HepG2 (cell line): ENCODE data around the gene ACSL3. TPM values are rescaled to one million over a fixed set of nuclear protein-coding genes. Genes with fewer than 3 reads are reported as not detected.

Experiments
- ARNT2 ChIP-seq: sonication (generic); formaldehyde crosslinking; IDR thresholded peaks from 2 replicates; pipeline ENCODE4 v1.8.0; 2022; ENCODE audit warnings: mild to moderate bottlenecking, low read depth, missing genetic modification reagents, moderate library complexity
- BORCS8-MEF2B ChIP-seq: sonication (generic); formaldehyde crosslinking; IDR thresholded peaks from 2 replicates; pipeline ENCODE4 v1.8.0; 2022; ENCODE audit warnings: mild to moderate bottlenecking, missing genetic modification reagents
- CHD4 ChIP-seq: fragments of 200-600 bp; sonication (generic); IDR thresholded peaks from 2 replicates; pipeline ENCODE4 v1.7.0; 2017; ENCODE audit warnings: mild to moderate bottlenecking, low read length, borderline replicate concordance
- DNMT1 ChIP-seq: sonication (generic); formaldehyde crosslinking; IDR thresholded peaks from 2 replicates; pipeline ENCODE4 v1.5.1; 2020; ENCODE audit warnings: mild to moderate bottlenecking, missing genetic modification reagents
- DNMT3B ChIP-seq: conservative IDR thresholded peaks from 2 replicates; pipeline ENCODE4 v1.6.1; 2016; ENCODE audit warnings: missing biosample characterization, control low read depth
- RFX5 ChIP-seq: IDR thresholded peaks from 2 replicates; pipeline ENCODE4 v1.6.1; 2011; ENCODE audit warnings: low read depth, low read length, improper control_type of control experiment
- ZNF138 ChIP-seq: sonication (generic); formaldehyde crosslinking; IDR thresholded peaks from 2 replicates; pipeline ENCODE4 v1.5.0; 2020; ENCODE audit warnings: mild to moderate bottlenecking, low read depth, missing genetic modification reagents
- ZNF703 ChIP-seq: sonication (generic); formaldehyde crosslinking; IDR thresholded peaks from 2 replicates; pipeline ENCODE4 v1.5.1; 2020; ENCODE audit warnings: missing genetic modification reagents, mild to moderate bottlenecking, moderate library complexity, borderline replicate concordance
- polyA plus RNA-seq, 8 experiments: library from polyadenylated mRNA; depleted of rRNA in 3 of 8; stranded (reverse) in 7 of 8; unstranded in 1 of 8; fragments of >200 nt; fragmentation: Illumina TruSeq in 4 of 8; extraction: Trizol in 4 of 8; gene quantifications; 2 replicates each; pipeline versions ENCODE4 v1.2.1 to v1.2.3, GENCODE V29; 2011 to 2016; ENCODE audit warnings: low read depth in 4 of 8, missing spikeins in 1 of 8, mixed read lengths in 1 of 8; ENCODE audit not compliant: insufficient read depth in 1 of 8
- total RNA-seq, 5 experiments: library from RNA; depleted of rRNA; stranded (reverse); fragments of >200 nt; fragmentation: Illumina TruSeq; extraction: Trizol; gene quantifications; 2 replicates each; pipeline ENCODE4 v1.2.3, GENCODE V29; 2016; ENCODE audit warnings: low read depth in 1 of 5
- TF ChIP-seq, protein P1 (sequence below): sonication (generic); formaldehyde crosslinking; IDR thresholded peaks from 2 replicates; pipeline ENCODE4 v1.4.0; 2020; ENCODE audit warnings: missing genetic modification reagents
- TF ChIP-seq, protein P2 (sequence below): sonication (generic); formaldehyde crosslinking; IDR thresholded peaks from 2 replicates; pipeline ENCODE4 v1.4.0; 2020; ENCODE audit warnings: missing genetic modification reagents, mild to moderate bottlenecking, borderline replicate concordance
- TF ChIP-seq, protein P3 (sequence below): sonication (generic); formaldehyde crosslinking; IDR thresholded peaks from 2 replicates; pipeline ENCODE4 v1.4.0; 2020; ENCODE audit warnings: missing genetic modification reagents
- TF ChIP-seq, protein P4 (sequence below): sonication (generic); formaldehyde crosslinking; IDR thresholded peaks from 2 replicates; pipeline ENCODE4 v1.9.0; 2021; ENCODE audit warnings: missing genetic modification reagents, borderline replicate concordance
- TF ChIP-seq, protein P5 (sequence below): sonication (generic); formaldehyde crosslinking; IDR thresholded peaks from 2 replicates; pipeline ENCODE4 v1.4.0; 2020; ENCODE audit warnings: missing genetic modification reagents, borderline replicate concordance

Gene ACSL3
- total and polyA plus RNA-seq, 2 of the 13 experiments (the other 11 are each of a cell fraction or from before 2014, with no cell fraction given): 305 to 365 TPM

DNA sequence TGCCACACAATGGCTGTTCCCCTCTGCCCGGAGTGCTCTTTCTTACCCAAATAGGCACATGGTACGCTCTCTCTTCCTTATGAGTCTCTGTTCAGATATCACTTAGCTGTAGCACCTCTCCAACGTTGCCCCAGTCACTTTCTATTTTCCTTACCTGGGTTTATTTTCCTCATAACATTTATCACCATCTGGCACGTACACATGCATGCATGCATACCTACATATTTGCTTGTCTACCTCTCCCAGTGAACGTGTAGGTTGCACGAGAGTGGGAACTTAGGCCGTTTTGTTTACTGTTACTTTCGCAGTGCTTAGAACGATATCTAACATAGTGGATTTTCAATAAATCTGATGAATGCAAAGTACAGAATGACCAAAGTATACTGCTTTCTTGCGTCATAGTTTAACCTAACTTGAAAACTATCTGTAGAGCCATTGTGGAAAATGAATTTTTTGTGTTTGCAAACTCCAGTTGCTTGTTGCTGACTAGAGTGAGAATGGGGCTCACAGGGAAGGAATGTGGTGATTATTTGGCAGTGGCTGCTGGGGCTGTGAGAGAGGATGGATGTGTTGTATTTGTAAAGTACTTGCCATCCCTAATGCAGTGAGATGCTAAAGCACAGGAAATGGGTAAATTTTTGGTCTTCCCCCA, 47.1 kb downstream of the ACSL3 start (continued):
- TF ChIP-seq, protein P1, sequence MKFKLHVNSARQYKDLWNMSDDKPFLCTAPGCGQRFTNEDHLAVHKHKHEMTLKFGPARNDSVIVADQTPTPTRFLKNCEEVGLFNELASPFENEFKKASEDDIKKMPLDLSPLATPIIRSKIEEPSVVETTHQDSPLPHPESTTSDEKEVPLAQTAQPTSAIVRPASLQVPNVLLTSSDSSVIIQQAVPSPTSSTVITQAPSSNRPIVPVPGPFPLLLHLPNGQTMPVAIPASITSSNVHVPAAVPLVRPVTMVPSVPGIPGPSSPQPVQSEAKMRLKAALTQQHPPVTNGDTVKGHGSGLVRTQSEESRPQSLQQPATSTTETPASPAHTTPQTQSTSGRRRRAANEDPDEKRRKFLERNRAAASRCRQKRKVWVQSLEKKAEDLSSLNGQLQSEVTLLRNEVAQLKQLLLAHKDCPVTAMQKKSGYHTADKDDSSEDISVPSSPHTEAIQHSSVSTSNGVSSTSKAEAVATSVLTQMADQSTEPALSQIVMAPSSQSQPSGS (CRISPR knock-in tag): 0 out of 2 replicates have a peak, but pooled peaks have one; percentile 27
- TF ChIP-seq, protein P2, sequence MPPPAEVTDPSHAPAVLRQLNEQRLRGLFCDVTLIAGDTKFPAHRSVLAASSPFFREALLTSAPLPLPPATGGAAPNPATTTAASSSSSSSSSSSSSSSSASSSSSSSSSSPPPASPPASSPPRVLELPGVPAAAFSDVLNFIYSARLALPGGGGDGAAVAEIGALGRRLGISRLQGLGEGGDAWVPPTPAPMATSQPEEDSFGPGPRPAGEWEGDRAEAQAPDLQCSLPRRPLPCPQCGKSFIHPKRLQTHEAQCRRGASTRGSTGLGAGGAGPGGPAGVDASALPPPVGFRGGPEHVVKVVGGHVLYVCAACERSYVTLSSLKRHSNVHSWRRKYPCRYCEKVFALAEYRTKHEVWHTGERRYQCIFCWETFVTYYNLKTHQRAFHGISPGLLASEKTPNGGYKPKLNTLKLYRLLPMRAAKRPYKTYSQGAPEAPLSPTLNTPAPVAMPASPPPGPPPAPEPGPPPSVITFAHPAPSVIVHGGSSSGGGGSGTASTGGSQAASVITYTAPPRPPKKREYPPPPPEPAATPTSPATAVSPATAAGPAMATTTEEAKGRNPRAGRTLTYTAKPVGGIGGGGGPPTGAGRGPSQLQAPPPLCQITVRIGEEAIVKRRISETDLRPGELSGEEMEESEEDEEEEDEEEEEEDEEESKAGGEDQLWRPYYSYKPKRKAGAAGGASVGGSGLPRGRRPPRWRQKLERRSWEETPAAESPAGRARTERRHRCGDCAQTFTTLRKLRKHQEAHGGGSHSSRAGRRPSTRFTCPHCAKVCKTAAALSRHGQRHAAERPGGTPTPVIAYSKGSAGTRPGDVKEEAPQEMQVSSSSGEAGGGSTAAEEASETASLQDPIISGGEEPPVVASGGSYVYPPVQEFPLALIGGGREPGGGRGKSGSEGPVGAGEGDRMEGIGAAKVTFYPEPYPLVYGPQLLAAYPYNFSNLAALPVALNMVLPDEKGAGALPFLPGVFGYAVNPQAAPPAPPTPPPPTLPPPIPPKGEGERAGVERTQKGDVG: no peak
- TF ChIP-seq DNMT3B (CRISPR knock-in tag) (no peak), ZNF703 (CRISPR knock-in tag) (no peak), DNMT1 (no peak), ZNF138 (CRISPR knock-in tag) (no peak), ARNT2 (0 out of 2 replicates have a peak, but pooled peaks have one; percentile 32), RFX5 (no peak), CHD4 (no peak), BORCS8-MEF2B (CRISPR knock-in tag) (no peak)
- TF ChIP-seq, protein P3, sequence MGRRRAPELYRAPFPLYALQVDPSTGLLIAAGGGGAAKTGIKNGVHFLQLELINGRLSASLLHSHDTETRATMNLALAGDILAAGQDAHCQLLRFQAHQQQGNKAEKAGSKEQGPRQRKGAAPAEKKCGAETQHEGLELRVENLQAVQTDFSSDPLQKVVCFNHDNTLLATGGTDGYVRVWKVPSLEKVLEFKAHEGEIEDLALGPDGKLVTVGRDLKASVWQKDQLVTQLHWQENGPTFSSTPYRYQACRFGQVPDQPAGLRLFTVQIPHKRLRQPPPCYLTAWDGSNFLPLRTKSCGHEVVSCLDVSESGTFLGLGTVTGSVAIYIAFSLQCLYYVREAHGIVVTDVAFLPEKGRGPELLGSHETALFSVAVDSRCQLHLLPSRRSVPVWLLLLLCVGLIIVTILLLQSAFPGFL (CRISPR knock-in tag): no peak
- TF ChIP-seq, protein P4, sequence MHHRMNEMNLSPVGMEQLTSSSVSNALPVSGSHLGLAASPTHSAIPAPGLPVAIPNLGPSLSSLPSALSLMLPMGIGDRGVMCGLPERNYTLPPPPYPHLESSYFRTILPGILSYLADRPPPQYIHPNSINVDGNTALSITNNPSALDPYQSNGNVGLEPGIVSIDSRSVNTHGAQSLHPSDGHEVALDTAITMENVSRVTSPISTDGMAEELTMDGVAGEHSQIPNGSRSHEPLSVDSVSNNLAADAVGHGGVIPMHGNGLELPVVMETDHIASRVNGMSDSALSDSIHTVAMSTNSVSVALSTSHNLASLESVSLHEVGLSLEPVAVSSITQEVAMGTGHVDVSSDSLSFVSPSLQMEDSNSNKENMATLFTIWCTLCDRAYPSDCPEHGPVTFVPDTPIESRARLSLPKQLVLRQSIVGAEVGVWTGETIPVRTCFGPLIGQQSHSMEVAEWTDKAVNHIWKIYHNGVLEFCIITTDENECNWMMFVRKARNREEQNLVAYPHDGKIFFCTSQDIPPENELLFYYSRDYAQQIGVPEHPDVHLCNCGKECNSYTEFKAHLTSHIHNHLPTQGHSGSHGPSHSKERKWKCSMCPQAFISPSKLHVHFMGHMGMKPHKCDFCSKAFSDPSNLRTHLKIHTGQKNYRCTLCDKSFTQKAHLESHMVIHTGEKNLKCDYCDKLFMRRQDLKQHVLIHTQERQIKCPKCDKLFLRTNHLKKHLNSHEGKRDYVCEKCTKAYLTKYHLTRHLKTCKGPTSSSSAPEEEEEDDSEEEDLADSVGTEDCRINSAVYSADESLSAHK: no peak
- TF ChIP-seq, protein P5, sequence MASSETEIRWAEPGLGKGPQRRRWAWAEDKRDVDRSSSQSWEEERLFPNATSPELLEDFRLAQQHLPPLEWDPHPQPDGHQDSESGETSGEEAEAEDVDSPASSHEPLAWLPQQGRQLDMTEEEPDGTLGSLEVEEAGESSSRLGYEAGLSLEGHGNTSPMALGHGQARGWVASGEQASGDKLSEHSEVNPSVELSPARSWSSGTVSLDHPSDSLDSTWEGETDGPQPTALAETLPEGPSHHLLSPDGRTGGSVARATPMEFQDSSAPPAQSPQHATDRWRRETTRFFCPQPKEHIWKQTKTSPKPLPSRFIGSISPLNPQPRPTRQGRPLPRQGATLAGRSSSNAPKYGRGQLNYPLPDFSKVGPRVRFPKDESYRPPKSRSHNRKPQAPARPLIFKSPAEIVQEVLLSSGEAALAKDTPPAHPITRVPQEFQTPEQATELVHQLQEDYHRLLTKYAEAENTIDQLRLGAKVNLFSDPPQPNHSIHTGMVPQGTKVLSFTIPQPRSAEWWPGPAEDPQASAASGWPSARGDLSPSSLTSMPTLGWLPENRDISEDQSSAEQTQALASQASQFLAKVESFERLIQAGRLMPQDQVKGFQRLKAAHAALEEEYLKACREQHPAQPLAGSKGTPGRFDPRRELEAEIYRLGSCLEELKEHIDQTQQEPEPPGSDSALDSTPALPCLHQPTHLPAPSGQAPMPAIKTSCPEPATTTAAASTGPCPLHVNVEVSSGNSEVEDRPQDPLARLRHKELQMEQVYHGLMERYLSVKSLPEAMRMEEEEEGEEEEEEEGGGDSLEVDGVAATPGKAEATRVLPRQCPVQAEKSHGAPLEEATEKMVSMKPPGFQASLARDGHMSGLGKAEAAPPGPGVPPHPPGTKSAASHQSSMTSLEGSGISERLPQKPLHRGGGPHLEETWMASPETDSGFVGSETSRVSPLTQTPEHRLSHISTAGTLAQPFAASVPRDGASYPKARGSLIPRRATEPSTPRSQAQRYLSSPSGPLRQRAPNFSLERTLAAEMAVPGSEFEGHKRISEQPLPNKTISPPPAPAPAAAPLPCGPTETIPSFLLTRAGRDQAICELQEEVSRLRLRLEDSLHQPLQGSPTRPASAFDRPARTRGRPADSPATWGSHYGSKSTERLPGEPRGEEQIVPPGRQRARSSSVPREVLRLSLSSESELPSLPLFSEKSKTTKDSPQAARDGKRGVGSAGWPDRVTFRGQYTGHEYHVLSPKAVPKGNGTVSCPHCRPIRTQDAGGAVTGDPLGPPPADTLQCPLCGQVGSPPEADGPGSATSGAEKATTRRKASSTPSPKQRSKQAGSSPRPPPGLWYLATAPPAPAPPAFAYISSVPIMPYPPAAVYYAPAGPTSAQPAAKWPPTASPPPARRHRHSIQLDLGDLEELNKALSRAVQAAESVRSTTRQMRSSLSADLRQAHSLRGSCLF (CRISPR knock-in tag): no peak
